Mucosa of stomach (tissue), 1 donor: ENCODE data around the gene DCAF8.

ENCODE experiments used
- H3K27me3 ChIP-seq: one replicate; pipeline ENCODE4 v1.7.0; 2013; ENCODE audit warnings: mild to moderate bottlenecking, low read length; ENCODE audit not compliant: control insufficient read depth, insufficient read depth
- H3K36me3 ChIP-seq: one replicate; pipeline ENCODE4 v1.7.0; 2013; ENCODE audit warnings: low read length; ENCODE audit not compliant: control insufficient read depth, insufficient read depth
- H3K4me1 ChIP-seq: one replicate; pipeline ENCODE4 v1.7.0; 2013; ENCODE audit warnings: mild to moderate bottlenecking, low read length; ENCODE audit not compliant: control insufficient read depth, insufficient read depth
- H3K4me3 ChIP-seq: one replicate; pipeline ENCODE4 v1.7.0; 2013; ENCODE audit warnings: low read length
- H3K9ac ChIP-seq: one replicate; pipeline ENCODE4 v1.7.0; 2013; ENCODE audit warnings: mild to moderate bottlenecking, low read length, moderate library complexity
- H3K9me3 ChIP-seq: one replicate; pipeline ENCODE4 v1.7.0; 2013; ENCODE audit warnings: mild to moderate bottlenecking, low read length, moderate library complexity; ENCODE audit not compliant: control insufficient read depth
- donor health status: Pancreatic carcinoma.

Gene DCAF8

DNA sequence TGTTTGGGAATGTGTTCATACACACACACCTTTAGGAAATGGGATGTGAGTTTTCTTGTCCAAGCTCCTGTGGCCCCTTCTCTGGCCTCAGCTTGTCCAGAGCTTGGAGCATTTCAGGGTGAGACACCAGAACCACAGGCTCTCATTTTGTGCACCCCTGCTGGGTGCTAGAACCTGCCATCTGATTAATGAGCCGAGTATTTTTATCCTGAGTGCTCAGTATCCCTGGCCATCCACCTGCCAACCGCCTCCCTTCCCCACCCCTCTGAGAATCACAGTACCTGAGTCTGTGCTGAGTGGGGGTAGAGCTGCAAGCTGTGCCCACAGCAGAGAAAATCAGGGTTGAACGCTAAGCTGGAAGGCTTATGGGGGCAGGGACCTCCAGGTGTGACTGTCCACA, 70.6 kb downstream of the DCAF8 start:
- H3K36me3 ChIP-seq, result no peaks in the 10 kb centered on the region
- no peak overlapping the region for H3K9ac ChIP-seq
- H3K4me1 ChIP-seq, result peaks cover 12% of the 10 kb centered on the region
- H3K9me3 ChIP-seq, result no peaks in the 10 kb centered on the region
- H3K27me3 ChIP-seq, result no peaks in the 10 kb centered on the region
- H3K4me3 ChIP-seq, result no peak overlapping the region

DNA sequence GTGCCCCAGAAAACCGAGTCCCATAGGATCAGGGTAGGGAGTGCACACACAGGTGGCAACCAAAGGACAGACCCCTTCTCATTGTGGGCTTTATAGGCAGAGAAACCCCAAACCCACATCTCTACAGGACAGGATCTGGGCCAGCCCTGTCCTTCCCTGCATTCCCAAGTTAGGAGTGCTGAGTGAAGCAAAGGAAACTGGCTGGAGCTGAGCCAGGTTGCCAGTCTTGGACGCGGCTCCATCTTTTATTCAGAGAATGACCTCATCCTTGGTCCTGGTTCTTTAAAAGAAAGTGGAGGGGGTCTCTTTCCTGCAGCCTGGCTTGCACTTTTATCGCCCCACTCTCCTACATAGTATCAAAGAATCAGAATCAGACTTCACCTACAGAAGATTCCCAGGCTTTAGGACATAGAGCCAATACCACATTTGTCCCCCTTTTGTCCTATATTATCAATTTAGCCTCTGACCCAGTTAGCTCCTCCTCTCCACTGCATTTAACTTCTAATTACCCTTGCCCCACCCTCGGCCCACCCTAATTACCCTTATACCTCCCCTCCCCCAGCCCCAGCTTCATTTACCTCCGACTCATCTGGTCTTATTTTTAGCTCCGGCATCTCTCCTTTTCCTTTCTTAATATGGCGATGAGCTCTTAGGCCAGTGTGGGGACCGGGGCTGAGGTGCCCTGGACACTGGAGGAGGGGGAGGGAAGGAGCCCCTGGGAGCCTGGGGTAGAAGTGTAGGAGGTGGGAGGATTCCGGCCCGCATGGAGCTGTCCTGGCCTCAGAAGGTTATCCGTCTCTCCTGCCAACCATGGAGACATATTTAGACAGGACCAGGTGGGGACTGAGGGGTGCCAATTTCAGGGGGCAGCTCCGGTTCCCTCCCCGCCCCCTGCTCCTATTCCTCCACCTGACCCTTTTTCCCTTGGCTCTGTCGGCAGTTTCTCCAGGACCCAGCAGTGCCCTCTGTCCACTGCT, 72.4 kb downstream of the DCAF8 start, which contains the start of gene CASQ1:
Gene CASQ1, plus strand, starts transcription at position 927 of the 977 bp plus-strand sequence. CDS start 177 bp downstream, outside the sequence.
- Histone ChIP-seq H3K4me1 (peaks cover 12% of the 10 kb centered on the region), H3K9ac (no peak within 1 kb of the TSS), H3K9me3 (no peaks in the 10 kb centered on the region), H3K27me3 (no peaks in the 10 kb centered on the region), H3K36me3 (no peaks in the 10 kb centered on the region), H3K4me3 (no peak within 1 kb of the TSS)

DNA sequence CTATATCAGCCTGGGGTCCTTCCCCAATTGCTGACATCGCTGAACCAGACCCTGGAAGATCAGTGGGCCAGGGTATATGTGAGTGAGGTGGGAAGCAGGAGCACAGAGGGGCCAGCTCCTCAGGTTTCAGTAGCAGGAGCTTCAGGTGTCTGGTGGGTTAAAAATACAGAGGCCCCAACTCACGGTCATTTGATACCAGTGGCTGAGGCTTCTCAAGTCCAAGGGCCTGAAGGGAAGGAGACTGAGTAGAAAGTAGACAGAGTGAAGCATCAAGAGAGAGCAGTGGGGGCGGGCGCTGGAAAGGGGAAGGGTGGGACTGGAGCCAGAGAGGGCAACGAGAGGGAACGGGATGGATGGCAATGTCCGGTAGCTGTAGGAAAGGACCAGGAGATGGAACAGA, 74.0 kb downstream of the DCAF8 start:
- Histone ChIP-seq H3K27me3 (no peaks in the 10 kb centered on the region), H3K9ac (no peak overlapping the region), H3K4me1 (peaks cover 8% of the 10 kb centered on the region), H3K36me3 (no peaks in the 10 kb centered on the region), H3K4me3 (no peak overlapping the region), H3K9me3 (no peaks in the 10 kb centered on the region)

DNA sequence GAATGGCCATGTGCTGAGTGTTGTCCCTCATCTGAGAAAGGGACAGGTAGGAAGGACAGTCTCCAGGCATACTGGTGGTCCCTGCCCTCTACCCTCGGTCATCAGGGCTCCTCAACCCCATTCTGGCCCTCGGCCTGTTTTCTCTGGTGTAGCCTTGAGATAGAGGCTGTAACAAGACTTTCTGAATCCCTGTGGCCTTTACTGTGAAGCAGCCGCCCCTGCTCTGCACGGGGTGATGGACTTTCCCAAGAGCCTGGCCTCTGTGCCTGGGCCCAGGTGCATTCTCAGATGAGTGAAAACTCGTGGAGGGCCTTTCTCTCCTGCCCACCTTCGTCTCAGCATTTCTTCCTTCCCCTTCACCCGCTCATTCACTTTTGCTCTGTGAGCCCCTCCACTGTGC, 74.9 kb downstream of the DCAF8 start:
- no peaks in the 10 kb centered on the region for H3K9me3 ChIP-seq
- no peaks in the 10 kb centered on the region for H3K4me1 ChIP-seq
- H3K4me3 ChIP-seq, result no peak overlapping the region
- no peaks in the 10 kb centered on the region for H3K36me3 ChIP-seq
- H3K27me3 ChIP-seq, result no peaks in the 10 kb centered on the region
- H3K9ac ChIP-seq, result no peak overlapping the region

DNA sequence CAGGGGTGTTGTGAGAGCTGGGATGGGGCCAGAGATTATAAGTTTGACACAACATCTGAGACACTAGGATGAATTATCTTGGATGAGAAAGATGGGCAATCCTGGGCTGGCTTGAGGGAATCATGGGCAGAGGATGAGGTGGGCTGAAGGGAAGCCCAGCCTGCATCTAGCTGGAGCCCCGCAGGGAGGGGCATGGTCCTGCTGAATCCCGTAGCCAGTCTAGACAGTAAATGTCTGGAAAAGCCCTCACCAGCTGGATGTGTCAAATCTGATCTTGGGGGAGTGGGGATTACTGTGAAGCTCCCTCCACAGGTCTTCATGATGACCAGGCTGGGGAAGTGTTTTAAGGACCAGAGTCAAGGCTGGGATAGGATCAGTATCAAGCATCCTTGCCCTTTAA, 75.6 kb downstream of the DCAF8 start:
- Histone ChIP-seq H3K4me3 (no peak overlapping the region), H3K9me3 (no peaks in the 10 kb centered on the region), H3K36me3 (no peaks in the 10 kb centered on the region), H3K4me1 (no peaks in the 10 kb centered on the region), H3K9ac (no peak overlapping the region), H3K27me3 (no peaks in the 10 kb centered on the region)

DNA sequence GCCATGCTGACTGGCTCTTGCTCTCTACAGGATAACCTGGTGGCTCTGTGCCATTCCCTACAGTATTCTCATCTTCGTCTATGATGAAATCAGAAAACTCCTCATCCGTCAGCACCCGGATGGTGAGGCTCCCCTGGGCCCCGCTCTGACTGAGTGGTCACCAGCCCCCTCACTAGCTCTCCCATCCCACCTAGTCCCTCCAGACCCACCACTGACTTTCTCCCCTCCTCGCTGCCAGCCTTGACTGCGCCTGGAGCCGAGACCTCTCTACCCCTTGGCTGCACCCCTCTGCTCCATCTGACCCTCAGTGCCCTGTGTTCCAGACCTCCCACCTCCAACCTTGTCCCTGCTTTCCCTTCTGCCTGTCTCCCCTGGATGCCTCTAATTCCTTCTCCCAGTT, 76.1 kb downstream of the DCAF8 start:
- no peaks in the 10 kb centered on the region for H3K27me3 ChIP-seq
- no peak overlapping the region for H3K4me3 ChIP-seq
- no peaks in the 10 kb centered on the region for H3K4me1 ChIP-seq
- H3K9ac ChIP-seq, result no peak overlapping the region
- no peaks in the 10 kb centered on the region for H3K36me3 ChIP-seq
- H3K9me3 ChIP-seq, result no peaks in the 10 kb centered on the region

DNA sequence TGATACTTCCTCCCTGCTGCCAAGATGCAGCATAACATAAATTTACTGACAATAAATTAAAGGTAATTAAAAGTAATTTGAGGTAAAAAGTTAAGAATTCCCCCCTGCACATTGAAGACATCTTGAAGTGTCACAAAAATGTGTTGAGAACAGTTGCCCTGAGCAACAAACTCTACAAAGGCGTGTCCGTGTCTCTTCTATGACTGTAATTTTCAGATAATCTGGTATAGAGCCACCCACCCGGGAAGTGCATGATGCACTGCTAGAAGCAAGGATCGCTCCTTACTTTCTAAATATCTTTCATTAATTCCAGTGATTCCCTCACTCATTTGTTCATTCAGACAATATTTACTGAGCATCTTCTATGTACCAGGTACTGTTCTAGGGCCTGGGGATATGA, 83.0 kb downstream of the DCAF8 start:
- Histone ChIP-seq H3K9ac (no peak overlapping the region), H3K27me3 (no peaks in the 10 kb centered on the region), H3K4me1 (no peaks in the 10 kb centered on the region), H3K36me3 (no peaks in the 10 kb centered on the region), H3K9me3 (no peaks in the 10 kb centered on the region), H3K4me3 (no peak overlapping the region)

DNA sequence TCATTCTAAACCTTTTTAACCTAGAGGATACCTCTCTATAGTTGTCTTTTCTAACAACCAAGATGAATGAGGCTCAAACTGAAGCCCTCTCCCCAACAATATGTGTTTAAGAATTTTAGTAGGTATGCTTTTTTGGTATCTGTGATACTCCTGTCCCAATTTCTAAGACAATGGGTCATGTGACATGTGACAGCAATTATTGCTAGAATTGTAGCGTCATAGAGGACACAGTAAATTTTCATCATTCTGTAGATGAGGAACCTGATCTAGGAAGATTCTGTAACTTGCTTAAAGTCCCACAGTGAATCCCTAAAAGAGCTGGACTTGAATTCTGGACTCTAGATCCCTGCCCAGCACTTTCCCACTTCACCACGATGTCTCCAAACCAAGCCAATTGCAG, 83.6 kb downstream of the DCAF8 start:
- H3K9ac ChIP-seq, result no peak overlapping the region
- no peaks in the 10 kb centered on the region for H3K27me3 ChIP-seq
- no peaks in the 10 kb centered on the region for H3K36me3 ChIP-seq
- no peaks in the 10 kb centered on the region for H3K9me3 ChIP-seq
- no peak overlapping the region for H3K4me3 ChIP-seq
- H3K4me1 ChIP-seq, result no peaks in the 10 kb centered on the region

DNA sequence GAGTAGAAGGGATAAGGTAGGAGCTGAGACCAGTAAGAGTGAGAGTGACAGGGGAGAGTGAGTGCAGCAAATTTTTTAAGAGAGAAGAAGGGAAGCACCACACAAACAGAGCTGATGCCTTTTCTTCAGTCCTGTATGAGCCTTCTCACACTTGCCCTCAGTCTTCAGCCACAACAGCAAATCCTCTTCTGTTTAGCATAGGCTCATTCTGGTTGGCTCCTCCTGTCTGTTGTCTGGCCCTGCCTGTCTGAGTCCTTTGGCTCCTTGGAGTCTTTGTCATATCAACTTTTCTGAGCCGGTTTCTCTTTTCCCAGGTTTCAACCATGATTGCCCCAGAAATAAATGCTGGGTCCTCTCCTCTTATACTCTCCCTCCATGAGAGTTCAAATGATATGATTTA, 84.7 kb downstream of the DCAF8 start:
- no peaks in the 10 kb centered on the region for H3K4me1 ChIP-seq

DNA sequence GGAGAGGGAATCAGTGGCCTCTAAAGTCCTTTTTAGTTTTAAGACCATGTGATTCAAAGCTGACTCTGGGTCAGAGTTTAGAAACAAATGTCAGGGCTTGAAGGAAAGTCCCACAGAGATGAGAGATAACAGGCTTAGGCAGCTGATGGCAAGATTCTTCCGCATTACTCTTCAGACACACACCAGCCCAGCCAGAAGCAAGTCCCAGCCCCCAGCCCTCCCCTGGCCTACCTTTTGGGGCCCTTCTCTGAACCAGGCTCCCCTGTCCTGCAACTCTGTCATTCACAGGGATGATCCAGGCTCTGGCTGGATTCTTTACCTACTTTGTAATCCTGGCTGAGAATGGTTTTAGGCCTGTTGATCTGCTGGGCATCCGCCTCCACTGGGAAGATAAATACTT, 85.1 kb downstream of the DCAF8 start:
- H3K4me1 ChIP-seq, result no peaks in the 10 kb centered on the region
- H3K27me3 ChIP-seq, result no peaks in the 10 kb centered on the region
- H3K9ac ChIP-seq, result no peak overlapping the region
- no peak overlapping the region for H3K4me3 ChIP-seq
- H3K9me3 ChIP-seq, result no peaks in the 10 kb centered on the region
- H3K36me3 ChIP-seq, result no peaks in the 10 kb centered on the region

More for the DNA sequence above, 84.7 kb downstream of the DCAF8 start:
- no peak overlapping the region for H3K4me3 ChIP-seq
- H3K36me3 ChIP-seq, result no peaks in the 10 kb centered on the region
- no peaks in the 10 kb centered on the region for H3K27me3 ChIP-seq
- no peaks in the 10 kb centered on the region for H3K9me3 ChIP-seq
- H3K9ac ChIP-seq, result no peak overlapping the region

DNA sequence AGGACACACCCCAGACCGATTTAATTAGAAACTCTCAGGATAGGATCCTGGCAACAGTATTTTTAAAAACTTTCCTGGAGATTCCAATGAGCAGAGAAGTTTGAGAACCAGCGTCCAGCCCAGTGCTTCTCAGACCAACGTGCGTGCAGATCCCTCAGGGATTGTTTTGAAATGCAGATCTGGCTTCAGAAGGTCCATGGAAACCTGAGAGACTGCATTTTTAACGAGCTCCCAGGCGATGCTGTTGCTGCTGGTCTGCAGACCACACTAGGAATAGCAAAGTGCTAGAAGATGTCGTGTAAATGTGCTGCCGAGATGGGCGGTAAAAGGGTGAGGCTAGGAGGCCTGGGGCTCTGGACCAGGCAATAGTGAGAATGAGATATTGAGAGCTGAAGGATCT, 90.4 kb downstream of the DCAF8 start:
- no peaks in the 10 kb centered on the region for H3K9me3 ChIP-seq
- no peaks in the 10 kb centered on the region for H3K27me3 ChIP-seq
- H3K9ac ChIP-seq, result no peak overlapping the region
- no peak overlapping the region for H3K4me3 ChIP-seq
- no peaks in the 10 kb centered on the region for H3K36me3 ChIP-seq
- no peaks in the 10 kb centered on the region for H3K4me1 ChIP-seq

DNA sequence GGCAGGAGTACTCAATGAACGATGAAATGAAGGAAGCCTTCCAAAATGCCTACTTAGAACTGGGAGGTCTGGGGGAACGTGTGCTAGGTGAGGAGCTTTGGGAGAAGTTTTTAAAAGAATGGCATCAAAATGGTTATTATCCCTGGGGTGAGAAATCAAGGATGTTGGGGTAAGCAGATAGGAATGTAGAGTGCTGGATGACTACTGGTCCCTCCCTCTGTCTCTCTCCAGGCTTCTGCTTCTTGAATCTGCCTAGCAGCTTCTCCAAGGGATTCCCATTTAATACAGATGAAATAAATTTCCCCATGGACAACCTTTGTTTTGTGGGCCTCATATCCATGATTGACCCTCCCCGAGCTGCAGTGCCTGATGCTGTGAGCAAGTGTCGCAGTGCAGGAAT, 91.0 kb downstream of the DCAF8 start:
- Histone ChIP-seq H3K36me3 (no peaks in the 10 kb centered on the region), H3K9ac (no peak overlapping the region), H3K4me3 (no peak overlapping the region), H3K9me3 (no peaks in the 10 kb centered on the region), H3K27me3 (no peaks in the 10 kb centered on the region), H3K4me1 (no peaks in the 10 kb centered on the region)
